ENCODE data around the gene NPIPB12.
A peak's percentile ranks its signal among the peaks of the same experiment; 100 is the strongest.
"Not testable (repeated sequence)": the region's sequence is repeated elsewhere in the genome, so short reads cannot be mapped to it uniquely, and the experiment has no call there.

Gene NPIPB12

GRCh38 chr16:29506308-29506707 lies at the start of gene NPIPB12:
Gene NPIPB12, minus strand, starts transcription at chr16:29506408.
- H3K4me2 ChIP-seq, H3K9ac ChIP-seq, H3K4me3 ChIP-seq, H3K9me3 ChIP-seq, H3K36me3 ChIP-seq, H3K27ac ChIP-seq, H3K4me1 ChIP-seq, H4K20me1 ChIP-seq, H3K27me3 ChIP-seq: not testable (repeated sequence)

DNA sequence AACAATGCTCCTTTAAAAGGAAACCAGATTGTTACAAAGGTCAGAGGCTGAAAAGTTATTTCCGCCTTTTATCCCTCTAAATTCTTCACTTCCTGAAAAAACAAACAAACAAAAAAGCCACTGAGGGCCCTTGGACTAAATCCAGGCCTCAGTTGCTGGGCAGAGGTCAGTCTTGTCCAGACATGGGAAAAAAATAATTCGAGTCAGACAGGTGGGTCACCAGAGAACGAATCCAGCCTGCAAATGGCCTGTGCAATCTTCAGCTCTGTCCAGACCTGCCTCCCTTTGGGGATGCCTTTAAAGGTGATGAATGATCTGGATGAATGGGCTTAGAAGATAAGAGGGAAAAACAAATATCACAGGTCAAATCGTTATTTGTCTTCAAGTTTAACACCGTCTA lies 15.3 kb upstream of the NPIPB12 start:
- not testable (repeated sequence) for H3K27ac ChIP-seq, H3K4me1 ChIP-seq, H3K27me3 ChIP-seq, H3K4me3 ChIP-seq, H3K4me2 ChIP-seq, H3K36me3 ChIP-seq, H3K9me3 ChIP-seq, H4K20me1 ChIP-seq, H3K9ac ChIP-seq

DNA sequence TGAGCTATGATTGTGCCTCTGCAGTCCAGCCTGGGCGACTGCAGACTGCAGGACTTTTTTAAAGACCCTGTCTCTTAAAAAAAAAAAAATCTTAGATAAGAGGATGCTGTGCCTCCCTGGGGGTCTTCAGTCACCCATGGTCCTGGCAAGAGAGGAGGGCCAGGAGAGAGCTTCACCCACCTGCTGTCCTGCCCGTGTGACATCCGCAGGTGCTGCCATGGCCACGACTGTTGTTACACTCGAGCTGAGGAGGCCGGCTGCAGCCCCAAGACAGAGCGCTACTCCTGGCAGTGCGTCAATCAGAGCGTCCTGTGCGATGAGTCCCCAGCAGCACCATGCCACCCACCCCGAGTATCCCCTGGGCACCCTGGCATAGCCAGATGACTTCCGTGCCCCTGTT lies 23.9 kb downstream of the NPIPB12 start:
- H3K36me3 ChIP-seq, H3K4me1 ChIP-seq, H3K9me3 ChIP-seq, H4K20me1 ChIP-seq, H3K27ac ChIP-seq, H3K4me3 ChIP-seq, H3K27me3 ChIP-seq, H3K9ac ChIP-seq: not testable (repeated sequence)
- H3K4me2 ChIP-seq = peak overlapping the region; percentile 60

DNA sequence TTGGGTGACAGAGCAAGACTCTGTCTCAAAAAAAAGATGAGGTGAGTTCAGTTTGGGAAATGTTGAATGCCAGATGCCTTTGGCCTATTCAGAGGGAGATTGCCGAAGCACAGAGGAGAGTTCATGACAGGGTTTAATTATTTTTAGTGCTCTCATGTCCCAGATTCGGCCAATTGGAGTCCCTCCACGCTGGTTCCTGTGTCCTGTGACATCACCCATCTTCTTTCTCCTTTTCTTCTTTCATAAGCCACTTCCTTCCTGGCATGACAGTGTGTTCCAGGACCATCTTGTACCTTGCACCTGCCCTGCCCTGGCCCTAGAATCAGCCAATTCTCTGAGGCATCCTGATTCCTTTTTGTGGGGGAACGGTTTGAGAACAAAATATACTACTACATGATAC lies 34.1 kb downstream of the NPIPB12 start:
- not testable (repeated sequence) for H3K27ac ChIP-seq, H3K9ac ChIP-seq, H3K4me1 ChIP-seq, H3K9me3 ChIP-seq, H3K4me2 ChIP-seq, H4K20me1 ChIP-seq, H3K27me3 ChIP-seq, H3K36me3 ChIP-seq, H3K4me3 ChIP-seq

DNA sequence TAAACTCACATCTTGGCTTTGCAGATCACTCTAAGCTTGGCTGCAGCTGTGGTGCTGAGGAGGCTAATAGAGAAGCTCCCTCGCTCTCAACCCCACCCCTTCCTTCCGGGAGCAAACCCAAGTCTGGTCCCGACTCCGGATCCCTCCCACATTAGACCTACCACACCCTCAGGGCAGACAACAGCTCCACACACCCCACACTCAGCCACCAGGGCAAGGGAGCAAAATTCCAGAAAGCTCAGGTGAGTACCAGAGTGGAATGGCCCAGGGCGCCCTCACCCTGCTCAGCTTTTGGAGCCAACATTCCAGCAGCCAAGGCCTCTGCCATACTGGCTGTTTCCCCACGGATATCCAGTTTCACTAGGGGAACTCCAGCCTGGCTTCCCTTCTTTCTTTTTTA lies 36.5 kb downstream of the NPIPB12 start:
- not testable (repeated sequence) for H3K9me3 ChIP-seq, H3K4me3 ChIP-seq, H3K27me3 ChIP-seq, H4K20me1 ChIP-seq, H3K4me1 ChIP-seq, H3K36me3 ChIP-seq, H3K9ac ChIP-seq, H3K27ac ChIP-seq
- H3K4me2 ChIP-seq = peak overlapping the region; percentile 56

DNA sequence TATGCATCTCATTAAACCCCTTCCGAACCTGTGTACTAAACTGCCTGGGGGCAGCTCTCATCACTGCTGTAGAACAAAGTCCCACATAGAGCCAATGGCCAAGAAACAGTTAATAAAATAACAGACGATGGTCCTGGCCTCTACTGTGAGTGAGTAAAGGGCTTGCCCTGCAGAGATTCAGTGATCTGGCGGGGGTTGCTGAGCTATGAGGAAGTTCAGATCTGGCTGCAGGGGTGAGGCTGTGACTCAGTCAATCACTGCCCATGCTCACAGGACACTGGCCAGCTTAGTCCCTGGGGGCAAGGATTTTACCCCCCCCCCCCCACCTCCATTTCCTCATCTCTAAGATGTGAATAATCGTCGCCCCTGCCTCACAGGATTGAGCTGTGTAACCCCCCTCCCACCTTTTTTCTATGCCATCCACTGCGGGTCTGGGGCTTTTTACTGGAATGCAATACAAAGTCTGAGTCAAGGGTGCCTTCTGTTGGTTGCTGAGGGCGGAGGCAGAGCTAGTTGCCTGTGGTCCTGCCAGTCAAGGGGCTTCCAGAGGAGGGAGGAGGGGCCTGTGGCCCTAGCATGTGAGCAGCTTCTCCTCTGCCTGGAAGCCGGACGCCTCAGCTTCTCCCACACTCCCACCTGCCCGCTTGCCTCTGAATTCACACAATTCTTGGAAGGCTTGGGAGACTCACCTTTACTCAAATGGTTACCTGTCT lies 38.4 kb downstream of the NPIPB12 start:
- H3K27me3 ChIP-seq, H3K27ac ChIP-seq, H3K4me3 ChIP-seq, H3K4me1 ChIP-seq, H3K9ac ChIP-seq, H4K20me1 ChIP-seq, H3K9me3 ChIP-seq, H3K36me3 ChIP-seq, H3K4me2 ChIP-seq: not testable (repeated sequence)

DNA sequence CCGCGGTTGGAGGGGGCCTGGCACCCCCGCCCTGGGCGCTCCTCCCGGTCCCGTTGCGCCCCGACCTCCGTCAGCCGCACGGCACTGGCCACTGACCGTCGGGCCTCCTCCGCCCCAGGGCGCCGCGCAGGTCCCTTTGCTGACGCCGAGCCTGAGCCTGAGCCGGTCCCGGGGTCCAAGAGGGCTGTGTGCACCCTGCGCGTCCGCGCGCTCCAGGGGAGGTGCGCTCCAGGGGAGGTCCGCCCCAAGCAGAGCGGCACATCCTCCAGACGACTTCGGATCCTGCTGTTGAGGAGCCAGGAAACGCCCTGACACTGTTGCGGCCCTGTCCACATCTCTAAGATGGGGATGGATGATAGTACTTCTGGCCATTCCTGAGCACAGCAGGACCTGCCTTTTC lies 39.3 kb downstream of the NPIPB12 start:
- H3K4me2 ChIP-seq, H4K20me1 ChIP-seq, H3K36me3 ChIP-seq, H3K9ac ChIP-seq, H3K27me3 ChIP-seq, H3K27ac ChIP-seq, H3K4me3 ChIP-seq, H3K4me1 ChIP-seq, H3K9me3 ChIP-seq: not testable (repeated sequence)

DNA sequence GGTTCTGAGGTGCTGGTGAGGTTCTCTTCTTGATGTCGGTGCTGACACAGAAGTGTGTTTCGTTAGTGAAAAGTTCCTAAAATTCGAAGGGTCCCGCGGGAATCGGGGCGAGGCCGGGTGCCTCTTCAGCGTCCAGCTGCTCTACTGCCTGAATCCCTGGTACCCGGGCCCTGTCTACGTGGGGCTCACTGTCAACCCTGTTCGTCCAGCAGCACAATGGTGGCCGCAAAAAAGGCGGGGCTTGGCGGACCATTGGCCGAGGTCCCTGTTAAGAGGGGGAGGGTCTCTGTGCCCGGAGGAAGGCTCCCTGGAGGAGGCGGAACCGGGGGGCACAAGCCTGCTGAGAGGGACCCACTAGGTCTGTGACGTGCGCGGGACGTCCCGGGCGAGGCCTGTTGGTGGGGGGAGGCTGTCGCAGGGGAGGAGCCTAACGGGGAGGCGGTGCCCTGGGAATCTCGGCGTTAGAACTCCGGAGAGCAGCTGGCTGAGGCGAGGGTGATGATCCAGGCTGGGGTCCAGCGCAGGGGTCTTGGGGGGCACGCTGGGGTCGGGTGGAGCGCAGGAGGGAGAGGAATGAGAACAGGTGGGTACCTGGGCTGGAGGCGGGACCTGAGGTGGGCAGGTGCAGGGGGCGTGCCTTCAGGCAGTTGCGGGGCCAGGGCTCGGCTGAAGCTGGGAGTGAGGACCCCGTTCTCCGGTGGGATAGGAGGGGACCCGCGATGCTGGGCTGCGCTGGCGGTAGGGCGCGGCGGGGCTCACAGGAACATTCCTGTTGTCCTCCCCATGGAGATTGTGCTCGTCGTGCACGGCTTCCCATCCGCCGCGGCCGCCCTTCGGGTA lies 40.0 kb downstream of the NPIPB12 start:
- not testable (repeated sequence) for H3K27me3 ChIP-seq, H3K4me1 ChIP-seq, H3K4me3 ChIP-seq, H3K27ac ChIP-seq, H3K9ac ChIP-seq, H3K4me2 ChIP-seq, H4K20me1 ChIP-seq, H3K36me3 ChIP-seq, H3K9me3 ChIP-seq

GRCh38 chr16:29460647-29461030 lies 45.6 kb downstream of the NPIPB12 start:
- not testable (repeated sequence) for H3K4me1 ChIP-seq, H3K27me3 ChIP-seq, H3K27ac ChIP-seq, H3K36me3 ChIP-seq, H3K9me3 ChIP-seq, H4K20me1 ChIP-seq, H3K9ac ChIP-seq, H3K4me3 ChIP-seq, H3K4me2 ChIP-seq

DNA sequence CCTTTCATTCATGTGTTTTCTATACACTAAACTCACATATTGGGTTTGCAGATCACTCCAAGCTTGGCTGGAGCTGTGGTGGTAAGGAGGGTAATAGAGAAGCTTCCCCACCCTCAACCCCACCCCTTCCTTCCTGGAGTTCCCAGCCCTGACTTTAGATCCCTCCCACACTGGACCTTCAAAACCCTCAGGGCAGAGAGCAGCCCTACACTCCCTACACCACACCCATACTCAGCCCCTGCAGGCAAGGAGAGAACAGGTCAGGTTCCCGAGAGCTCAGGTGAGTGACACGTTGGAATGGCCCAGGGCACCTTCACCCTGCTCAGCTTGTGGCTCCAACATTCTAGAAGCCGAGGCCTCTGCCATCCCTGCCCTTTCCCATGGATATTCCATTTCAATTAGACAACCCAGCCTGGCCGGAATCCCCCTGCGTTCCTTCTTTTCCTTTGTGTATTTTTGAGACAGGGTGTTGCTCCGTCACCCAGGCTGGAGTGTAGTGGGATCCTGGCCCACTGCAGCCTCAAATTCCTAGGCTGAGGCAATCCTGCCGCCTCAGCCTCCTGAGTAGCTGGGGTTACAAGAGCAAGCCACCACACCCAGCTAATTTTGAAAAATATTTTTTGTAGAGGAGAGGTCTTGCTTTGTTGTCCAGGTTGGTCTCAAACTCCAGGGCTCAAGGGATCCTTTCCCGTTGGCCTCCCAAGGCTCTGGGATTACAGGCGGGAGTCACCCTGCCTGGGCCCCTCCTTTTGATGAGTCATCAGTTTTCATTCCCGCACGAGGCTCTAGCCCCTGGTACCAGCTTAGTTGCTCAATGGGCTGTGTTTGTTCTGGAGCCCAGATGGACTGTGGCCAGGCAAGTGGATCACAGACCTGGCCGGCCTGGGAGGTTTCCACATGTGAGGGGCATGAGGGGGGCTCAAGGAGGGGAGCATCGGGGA lies 46.2 kb downstream of the NPIPB12 start, which contains the start of gene SULT1A4:
TSS of gene SULT1A4 (plus strand) at position 208 of the 941 bp plus-strand sequence. CDS start 1,473 bp downstream, outside the sequence.
- not testable (repeated sequence) for H3K4me3 ChIP-seq, H3K36me3 ChIP-seq, H3K27me3 ChIP-seq, H3K9ac ChIP-seq, H3K4me1 ChIP-seq, H3K9me3 ChIP-seq, H3K4me2 ChIP-seq, H4K20me1 ChIP-seq, H3K27ac ChIP-seq

GRCh38 chr16:29457660-29458059 lies 48.5 kb downstream of the NPIPB12 start:
- not testable (repeated sequence) for H3K4me2 ChIP-seq, H3K9ac ChIP-seq, H3K4me1 ChIP-seq, H3K27me3 ChIP-seq, H3K27ac ChIP-seq, H4K20me1 ChIP-seq, H3K4me3 ChIP-seq, H3K9me3 ChIP-seq, H3K36me3 ChIP-seq

DNA sequence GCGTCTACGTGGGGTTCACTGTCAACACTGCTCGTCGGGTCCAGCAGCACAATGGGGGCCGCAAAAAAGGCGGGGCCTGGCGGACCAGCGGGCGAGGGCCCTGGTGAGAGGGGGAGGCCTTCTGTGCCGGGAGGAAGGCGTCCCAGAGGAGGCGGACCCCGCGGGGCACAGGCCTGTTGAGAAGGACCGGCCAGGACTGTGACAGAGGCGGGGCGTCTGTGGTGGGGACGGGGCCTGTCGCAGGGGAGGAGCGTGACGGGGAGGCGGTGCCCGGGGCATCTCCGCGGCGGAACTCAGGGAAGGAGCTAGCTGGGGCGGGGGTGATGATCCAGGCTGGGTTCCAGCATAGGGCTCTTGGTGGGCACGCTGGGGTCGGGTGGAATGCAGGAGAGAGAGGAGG lies 51.4 kb downstream of the NPIPB12 start:
- H3K27ac ChIP-seq, H4K20me1 ChIP-seq, H3K4me1 ChIP-seq, H3K4me2 ChIP-seq, H3K9me3 ChIP-seq, H3K4me3 ChIP-seq, H3K9ac ChIP-seq, H3K27me3 ChIP-seq, H3K36me3 ChIP-seq: not testable (repeated sequence)

- H4K20me1 ChIP-seq, H3K27ac ChIP-seq, H3K4me2 ChIP-seq, H3K27me3 ChIP-seq, H3K4me1 ChIP-seq, H3K9ac ChIP-seq, H3K9me3 ChIP-seq, H3K36me3 ChIP-seq, H3K4me3 ChIP-seq: not testable (repeated sequence)
Observed at GRCh38 chr16:29454269-29454668, 51.9 kb downstream of the NPIPB12 start, which contains the start of the genes BOLA2 and SLX1B. Gene BOLA2, minus strand, starts transcription at chr16:29454351. Its CDS starts 98 bp downstream, at chr16:29454253. Gene SLX1B, plus strand, starts transcription at chr16:29454533.

GRCh38 chr16:29453754-29454153 lies 52.5 kb downstream of the NPIPB12 start:
- not testable (repeated sequence) for H3K4me2 ChIP-seq, H3K27me3 ChIP-seq, H3K4me3 ChIP-seq, H4K20me1 ChIP-seq, H3K9me3 ChIP-seq, H3K9ac ChIP-seq, H3K27ac ChIP-seq, H3K4me1 ChIP-seq, H3K36me3 ChIP-seq
